HG03354 (cell line): ENCODE measurements around the gene MUC5B.
"Not testable (repeated sequence)": the region's sequence is repeated elsewhere in the genome, so short reads cannot be mapped to it uniquely, and the experiment has no call there.

Source experiments
- ATAC-seq: cut with Tn5 transposase; IDR thresholded peaks from one replicate; pipeline ENCODE4 v1.9.1; 2021; ENCODE audit warnings: mild to moderate bottlenecking; ENCODE audit not compliant: unreplicated experiment, poor library complexity, severe bottlenecking

Gene MUC5B

DNA sequence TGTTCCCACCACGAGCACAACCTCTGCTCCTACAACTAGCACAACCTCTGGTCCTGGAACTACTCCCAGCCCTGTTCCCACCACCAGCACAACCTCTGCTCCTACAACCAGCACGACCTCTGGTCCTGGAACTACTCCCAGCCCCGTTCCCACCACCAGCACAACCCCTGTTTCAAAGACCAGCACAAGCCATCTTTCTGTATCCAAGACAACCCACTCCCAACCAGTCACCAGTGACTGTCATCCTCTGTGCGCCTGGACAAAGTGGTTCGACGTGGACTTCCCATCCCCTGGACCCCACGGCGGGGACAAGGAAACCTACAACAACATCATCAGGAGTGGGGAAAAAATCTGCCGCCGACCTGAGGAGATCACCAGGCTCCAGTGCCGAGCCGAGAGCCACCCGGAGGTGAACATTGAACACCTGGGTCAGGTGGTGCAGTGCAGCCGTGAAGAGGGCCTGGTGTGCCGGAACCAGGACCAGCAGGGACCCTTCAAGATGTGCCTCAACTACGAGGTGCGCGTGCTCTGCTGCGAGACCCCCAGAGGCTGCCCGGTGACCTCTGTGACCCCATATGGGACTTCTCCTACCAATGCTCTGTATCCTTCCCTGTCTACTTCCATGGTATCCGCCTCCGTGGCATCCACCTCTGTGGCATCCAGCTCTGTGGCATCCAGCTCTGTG lies 30.9 kb upstream of the MUC5B start:
- ATAC-seq = not testable (repeated sequence)

DNA sequence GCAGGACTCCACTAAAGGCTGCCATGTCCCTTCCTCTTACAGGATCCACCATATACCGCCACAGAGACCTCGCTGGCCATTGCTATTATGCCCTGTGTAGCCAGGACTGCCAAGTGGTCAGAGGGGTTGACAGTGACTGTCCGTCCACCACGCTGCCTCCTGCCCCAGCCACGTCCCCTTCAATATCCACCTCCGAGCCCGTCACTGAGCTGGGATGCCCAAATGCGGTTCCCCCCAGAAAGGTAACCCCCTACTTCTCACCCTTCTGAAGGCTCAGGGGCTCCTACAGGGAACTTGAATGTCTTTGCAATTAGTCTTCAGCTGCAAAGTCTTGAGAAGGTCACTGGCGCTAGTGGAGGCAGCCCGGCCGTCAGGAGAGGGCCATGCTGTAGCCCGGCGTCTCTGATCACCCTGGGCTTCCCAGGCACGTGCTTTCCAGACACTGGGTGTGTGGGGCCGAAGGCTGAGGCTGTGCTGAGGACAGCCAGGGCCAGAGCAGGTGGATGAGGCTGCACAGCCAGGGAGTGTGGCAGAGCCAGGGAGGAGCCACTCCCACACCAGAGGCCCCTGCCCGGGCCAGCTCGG lies 30.0 kb upstream of the MUC5B start:
- ATAC-seq = no peak

DNA sequence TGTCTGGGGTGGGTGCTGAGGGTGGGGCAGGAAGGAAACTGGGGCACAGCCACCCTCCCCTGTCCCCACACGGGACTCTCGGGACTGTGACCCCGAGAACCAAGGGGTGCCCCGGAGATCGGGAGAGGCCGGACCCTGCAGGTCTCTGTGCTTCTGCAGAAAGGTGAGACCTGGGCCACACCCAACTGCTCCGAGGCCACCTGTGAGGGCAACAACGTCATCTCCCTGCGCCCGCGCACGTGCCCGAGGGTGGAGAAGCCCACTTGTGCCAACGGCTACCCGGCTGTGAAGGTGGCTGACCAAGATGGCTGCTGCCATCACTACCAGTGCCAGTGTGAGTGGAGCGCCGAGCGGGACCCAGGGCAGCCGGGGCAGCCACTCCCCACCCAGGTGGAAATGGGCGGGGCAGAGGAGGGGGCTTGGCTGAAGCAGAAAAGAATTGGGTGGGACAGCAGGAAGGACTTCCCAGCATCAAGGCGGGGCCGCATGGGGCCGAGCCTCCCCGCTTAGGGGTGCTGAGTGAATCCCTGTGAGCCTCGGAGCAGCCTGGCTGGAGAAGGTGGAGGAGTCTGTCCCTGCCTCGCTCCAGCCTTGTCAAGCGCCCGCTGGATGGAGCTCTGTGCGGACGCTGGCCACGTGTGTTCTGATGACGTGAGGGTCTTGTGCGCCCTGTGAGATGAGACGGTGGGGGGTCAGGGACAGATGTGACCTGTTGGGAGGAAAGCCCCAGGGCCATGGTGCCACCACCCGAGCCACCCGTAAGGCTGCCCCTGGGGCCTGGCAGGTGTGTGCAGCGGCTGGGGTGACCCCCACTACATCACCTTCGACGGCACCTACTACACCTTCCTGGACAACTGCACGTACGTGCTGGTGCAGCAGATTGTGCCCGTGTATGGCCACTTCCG lies 29.3 kb upstream of the MUC5B start:
- no peak for ATAC-seq

DNA sequence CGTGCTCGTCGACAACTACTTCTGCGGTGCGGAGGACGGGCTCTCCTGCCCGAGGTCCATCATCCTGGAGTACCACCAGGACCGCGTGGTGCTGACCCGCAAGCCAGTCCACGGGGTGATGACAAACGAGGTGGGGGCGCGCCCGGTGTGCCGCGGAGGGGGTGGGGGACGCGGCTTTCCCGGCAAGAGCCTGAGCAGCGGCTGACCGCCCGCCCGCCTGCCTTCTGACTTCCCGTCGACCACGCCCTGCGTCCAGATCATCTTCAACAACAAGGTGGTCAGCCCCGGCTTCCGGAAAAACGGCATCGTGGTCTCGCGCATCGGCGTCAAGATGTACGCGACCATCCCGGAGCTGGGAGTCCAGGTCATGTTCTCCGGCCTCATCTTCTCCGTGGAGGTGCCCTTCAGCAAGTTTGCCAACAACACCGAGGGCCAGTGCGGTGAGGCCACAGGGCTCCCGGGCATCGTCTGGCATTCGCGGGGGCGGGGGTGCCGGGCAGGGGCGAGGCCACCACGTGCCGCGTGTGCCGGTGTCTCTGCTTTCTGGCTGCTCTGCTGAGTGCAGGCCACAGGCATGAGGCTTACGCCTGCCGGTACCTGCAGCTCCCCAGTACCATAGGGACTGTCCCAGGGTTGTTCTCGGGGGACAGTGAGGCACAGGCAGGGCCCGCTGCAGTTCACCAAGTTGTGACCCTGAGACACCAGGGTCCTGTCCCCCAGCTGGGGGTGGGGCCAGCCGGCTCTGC lies 28.5 kb upstream of the MUC5B start:
- ATAC-seq = no peak

DNA sequence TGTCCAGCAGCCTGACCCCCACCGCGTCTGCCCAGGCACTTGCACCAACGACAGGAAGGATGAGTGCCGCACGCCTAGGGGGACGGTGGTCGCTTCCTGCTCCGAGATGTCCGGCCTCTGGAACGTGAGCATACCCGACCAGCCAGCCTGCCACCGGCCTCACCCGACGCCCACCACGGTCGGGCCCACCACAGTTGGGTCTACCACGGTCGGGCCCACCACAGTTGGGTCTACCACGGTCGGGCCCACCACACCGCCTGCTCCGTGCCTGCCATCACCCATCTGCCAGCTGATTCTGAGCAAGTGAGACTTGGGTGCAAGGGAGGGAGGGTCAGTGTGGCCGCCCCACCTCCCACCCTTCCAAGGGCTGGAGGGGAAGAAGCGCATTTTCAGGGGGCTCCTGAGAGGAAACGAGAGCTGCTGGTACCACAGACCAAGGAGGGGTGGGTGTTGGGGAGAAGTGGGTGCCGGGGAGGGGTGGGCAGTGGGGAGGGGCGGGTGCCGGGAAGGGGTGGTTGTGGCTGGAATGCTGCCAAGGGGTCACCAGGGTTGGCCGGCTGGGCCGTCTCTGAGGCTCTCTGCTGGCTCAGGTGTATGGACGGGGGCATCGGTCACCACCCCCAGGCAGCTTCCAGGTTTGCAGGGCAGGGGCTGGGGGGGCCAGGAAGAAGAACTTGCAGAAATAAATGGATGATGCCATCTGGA lies 27.7 kb upstream of the MUC5B start:
- ATAC-seq = no peak

DNA sequence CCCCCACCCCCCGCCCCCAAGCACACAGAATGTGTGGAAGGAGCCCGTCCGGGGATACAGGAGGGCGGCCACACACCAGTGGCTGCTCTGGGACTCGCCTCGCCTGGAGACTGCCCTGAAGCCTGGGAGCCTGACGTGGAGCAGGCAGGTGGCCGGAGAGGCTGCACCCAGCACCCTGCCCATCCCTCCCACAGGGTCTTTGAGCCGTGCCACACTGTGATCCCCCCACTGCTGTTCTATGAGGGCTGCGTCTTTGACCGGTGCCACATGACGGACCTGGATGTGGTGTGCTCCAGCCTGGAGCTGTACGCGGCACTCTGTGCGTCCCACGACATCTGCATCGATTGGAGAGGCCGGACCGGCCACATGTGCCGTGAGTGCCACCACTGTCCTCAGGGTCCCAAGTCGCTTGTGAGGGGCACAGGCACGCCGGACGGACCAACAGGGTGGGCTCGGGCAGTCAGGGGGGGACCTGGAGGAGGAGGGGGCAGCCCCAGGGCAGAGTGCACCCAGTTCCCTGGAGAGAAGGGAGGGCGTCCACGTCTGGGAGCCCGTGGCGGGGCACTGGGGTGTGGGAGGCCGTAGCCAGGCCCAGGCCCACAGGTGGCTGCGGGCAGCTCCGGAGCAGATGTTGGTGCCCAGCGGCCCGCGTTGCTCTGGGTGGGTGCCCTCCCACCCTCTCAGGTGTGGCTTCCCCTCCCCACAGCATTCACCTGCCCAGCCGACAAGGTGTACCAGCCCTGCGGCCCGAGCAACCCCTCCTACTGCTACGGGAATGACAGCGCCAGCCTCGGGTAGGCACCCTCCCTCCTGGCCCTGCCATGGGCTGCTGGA lies 27.0 kb upstream of the MUC5B start:
- no peak for ATAC-seq

DNA sequence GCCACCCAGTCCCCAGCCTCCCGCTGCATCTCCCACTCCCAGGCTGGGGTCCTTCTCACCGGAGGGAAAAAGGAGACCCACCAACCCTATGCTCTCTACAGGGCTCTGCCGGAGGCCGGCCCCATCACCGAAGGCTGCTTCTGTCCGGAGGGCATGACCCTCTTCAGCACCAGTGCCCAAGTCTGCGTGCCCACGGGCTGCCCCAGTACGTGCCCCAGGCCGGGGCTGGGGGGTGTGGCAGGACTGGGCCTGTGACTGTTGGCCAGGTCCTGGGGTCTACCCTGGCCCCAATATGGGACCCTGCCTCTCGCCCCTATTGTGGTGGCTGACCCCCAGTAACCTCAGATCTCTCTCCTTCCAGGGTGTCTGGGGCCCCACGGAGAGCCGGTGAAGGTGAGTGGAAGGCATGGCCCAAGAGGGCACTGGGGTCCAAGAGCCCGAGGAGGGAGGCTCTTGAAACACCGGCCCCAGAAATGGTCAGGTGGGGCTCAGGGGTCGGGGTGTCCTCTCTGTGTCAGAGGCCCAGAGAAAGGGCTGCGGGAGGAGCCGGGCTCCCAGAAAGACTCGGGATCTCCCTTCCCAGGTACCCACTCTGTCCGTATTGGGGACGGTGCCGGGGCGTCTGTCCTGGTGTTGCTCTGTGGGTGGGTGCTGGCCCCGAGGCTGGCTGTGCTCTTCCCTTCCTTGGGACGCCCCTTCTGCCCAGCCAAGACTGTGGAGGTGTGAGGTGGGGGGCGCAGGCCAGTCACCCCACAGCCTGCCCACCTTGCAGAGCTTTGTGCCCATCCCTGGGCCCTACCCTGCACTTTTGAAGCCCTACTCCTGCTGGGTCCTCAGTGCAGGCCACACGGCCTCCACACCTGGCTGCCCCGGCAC lies 26.1 kb upstream of the MUC5B start:
- no peak for ATAC-seq

DNA sequence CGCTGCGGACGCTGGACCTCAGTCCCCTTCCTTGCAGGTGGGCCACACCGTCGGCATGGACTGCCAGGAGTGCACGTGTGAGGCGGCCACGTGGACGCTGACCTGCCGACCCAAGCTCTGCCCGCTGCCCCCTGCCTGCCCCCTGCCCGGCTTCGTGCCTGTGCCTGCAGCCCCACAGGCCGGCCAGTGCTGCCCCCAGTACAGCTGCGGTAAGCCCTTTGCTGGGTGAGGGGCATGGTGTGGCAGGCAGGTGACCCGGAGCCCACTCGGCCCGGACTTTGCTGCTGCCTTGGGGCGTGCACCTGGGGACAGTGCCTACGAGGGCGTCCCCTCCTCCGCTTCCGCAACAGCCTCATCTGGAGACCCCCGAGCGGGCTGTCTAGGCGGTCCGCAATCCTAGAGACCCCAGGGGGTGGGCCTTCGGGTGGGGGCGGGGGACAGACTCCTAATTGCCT lies 25.4 kb upstream of the MUC5B start:
- ATAC-seq = no peak

DNA sequence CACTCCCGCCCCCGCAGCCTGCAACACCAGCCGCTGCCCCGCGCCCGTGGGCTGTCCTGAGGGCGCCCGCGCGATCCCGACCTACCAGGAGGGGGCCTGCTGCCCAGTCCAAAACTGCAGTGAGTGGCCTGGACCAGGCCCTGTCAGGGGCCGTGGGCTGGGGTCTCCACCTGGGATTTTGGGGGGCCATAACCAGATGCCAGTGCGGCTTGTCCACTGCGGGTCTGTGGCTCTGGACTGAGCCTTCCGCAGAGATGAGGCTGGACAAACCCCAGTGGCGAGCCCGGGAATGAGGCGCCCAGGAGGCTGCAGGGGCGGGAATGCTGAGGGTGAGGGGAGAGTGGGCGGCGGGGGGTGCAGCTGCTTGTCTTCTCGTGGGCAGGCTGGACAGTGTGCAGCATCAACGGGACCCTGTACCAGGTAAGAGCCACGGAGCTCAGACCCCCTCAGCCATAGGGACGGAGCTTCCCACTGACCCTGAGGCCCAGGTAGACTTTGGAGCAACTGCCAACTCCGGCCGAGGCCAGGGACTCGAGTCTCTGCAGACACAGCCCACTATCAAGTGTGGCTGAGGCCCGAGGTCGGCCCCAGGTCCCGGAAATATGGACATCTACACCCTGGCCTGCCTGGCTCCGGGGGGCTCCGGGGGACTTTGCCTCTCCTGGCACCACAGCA lies 24.8 kb upstream of the MUC5B start:
- ATAC-seq = no peak

DNA sequence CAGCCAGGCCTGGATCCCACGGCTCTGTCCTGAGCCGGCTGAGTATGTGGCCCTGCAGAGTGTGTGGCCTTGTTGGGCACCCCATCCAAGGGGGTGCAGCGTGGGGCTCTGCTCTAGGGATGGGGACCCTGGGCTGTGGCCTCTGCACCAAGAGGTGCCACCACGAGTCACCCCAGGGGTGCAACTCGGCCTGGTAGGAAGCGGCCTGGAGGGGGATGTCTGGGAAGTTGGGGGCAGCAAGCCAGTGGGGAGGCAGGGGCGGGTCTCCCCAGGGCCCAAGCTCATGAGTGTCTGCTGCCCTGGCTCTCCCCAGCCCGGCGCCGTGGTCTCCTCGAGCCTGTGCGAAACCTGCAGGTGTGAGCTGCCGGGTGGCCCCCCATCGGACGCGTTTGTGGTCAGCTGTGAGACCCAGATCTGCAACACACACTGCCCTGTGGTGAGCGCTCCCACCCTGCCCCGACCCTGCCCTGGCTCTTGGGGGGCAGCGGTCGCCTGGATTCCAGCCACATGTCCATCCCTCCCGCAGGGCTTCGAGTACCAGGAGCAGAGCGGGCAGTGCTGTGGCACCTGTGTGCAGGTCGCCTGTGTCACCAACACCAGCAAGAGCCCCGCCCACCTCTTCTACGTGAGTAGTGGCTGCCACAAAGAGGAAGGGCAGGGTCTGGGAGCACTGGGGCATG lies 24.2 kb upstream of the MUC5B start:
- ATAC-seq = no peak

DNA sequence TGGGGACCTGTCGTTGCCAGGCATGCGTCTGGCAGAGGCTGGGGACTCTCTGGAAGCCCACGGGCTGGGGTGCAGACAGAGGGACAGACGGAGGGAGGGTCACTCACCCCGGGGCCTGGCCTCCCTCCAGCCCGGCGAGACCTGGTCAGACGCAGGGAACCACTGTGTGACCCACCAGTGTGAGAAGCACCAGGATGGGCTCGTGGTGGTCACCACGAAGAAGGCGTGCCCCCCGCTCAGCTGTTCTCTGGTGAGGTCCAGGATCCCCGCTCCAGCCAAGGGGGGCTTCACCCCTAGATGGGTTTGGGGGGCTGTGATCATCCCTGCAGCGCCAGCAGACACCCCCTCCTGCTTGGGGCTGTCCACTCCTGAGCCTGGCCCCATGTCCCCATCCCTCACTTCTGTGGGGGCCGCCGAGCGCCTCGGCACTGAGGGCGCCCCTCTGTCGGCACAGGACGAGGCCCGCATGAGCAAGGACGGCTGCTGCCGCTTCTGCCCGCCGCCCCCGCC lies 23.6 kb upstream of the MUC5B start:
- no peak for ATAC-seq

DNA sequence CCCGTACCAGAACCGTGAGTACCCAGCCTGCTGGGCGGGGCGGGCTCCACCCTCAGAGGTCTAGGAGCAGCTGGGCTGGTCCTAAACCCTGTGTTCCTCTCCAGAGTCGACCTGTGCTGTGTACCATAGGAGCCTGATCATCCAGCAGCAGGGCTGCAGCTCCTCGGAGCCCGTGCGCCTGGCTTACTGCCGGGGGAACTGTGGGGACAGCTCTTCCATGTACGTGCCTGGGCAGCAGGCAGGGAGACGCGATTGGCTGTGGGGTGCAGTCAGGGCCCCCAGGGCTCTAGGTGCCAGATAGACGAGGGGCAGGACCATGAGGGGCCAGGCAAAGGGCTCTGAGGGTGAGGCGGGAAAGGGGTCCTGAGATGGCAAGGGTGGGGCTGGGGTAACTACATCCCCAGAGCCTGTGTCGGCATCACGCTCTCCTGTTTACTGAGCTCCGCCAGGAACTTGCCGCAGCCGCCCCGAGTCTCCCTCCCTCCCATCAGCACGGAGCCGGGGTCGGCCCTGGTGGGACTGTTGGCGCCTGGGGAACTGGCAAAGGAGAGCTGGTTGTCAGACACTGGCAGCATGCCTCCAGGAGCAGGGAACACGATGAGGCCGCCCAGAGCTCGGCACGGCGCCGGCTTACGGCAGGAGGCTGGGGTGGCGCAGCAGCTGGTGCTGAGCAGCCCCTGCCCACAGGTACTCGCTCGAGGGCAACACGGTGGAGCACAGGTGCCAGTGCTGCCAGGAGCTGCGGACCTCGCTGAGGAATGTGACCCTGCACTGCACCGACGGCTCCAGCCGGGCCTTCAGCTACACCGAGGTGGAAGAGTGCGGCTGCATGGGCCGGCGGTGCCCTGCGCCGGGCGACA lies 22.9 kb upstream of the MUC5B start:
- ATAC-seq = no peak

DNA sequence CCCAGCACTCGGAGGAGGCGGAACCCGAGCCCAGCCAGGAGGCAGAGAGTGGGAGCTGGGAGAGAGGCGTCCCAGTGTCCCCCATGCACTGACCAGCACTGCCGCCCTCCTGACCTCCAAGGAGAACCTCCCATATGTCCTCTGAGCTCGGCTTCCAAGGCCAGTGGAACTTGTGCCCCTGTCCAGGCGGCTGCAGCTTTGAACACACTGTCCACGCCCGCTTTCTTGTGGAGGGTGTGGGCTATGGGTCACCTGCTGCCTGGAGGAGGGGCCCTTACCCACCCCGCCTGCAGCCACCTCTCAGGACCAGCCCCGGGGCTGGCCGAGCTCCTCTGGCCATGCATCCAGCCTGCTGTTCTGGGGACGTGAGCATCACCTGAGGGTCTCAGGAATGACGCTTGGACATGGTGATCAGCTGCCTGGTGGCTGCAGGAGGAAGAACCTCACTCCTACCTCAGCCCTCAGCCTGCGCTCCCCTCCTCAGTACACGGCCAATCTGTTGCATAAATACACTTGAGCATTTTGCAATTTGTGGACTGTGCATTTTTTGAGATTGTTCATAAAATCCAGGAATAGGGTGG lies 22.2 kb upstream of the MUC5B start:
- ATAC-seq = no peak

DNA sequence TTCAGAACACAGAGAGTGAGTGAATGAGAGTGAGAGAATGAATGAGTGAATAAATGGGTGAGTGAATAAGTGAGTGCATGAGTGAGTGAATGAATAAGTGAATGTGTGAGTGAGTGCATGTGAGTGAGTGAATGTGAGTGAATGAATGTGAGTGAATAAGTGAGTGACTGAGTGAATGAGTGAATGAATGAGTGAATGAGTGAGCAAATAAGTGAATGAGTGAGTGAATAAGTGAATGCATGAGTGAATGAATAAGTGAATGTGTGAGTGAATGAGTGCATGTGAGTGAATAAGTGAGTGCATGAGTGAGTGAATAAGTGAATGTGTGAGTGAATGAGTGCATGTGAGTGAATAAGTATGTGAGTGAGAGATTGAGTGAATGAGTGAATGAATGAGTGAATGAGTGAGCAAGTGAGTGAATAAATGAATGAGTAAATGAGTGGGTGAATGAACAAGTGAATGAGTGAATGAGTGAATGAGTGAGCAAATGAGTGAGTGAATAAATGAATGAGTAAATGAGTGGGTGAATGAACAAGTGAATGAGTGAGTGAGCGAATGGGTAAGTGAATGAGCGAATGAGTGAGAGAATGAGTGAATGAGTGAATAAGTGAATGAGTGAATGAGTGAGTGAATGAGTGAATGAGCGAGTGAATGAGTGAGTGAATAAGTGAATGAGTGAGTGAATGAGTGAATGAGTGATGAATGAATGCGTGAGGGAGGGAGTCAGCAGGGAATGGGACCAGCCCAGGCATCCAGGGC lies 21.3 kb upstream of the MUC5B start:
- ATAC-seq = no peak
